ENCODE data around the gene C7.
"Not testable (repeated sequence)": the region's sequence is repeated elsewhere in the genome, so short reads cannot be mapped to it uniquely, and the experiment has no call there.

The C7 gene

GRCh38 chr5:40909264-40909663, at the start of gene C7:
TSS of gene C7 (plus strand) at chr5:40909497. CDS start at chr5:40909611, 114 bp downstream.
- no peak for DNase-seq

GRCh38 chr5:40860711-40861110, 48.6 kb upstream of the C7 start:
- DNase-seq = no peak

GRCh38 chr5:40865004-40865403, 44.3 kb upstream of the C7 start:
- DNase-seq = not testable (repeated sequence)

- no peak for DNase-seq
Observed at GRCh38 chr5:40866844-40867243, 42.5 kb upstream of the C7 start.

- DNase-seq = no peak
Observed at GRCh38 chr5:40869384-40869783, 39.9 kb upstream of the C7 start.

GRCh38 chr5:40871177-40871576, 38.1 kb upstream of the C7 start:
- DNase-seq = no peak

GRCh38 chr5:40872253-40872652, 37.0 kb upstream of the C7 start:
- DNase-seq = not testable (repeated sequence)

- DNase-seq = no peak
Observed at GRCh38 chr5:40873286-40873880, 35.9 kb upstream of the C7 start.

- no peak for DNase-seq
Observed at GRCh38 chr5:40875958-40876357, 33.3 kb upstream of the C7 start.

GRCh38 chr5:40877371-40877988, 31.8 kb upstream of the C7 start:
- no peak for DNase-seq

- DNase-seq = peak in 1 of 3 experiments; percentile 51
Observed at GRCh38 chr5:40879163-40879942, 29.9 kb upstream of the C7 start.

GRCh38 chr5:40882291-40882690, 27.0 kb upstream of the C7 start:
- no peak for DNase-seq

GRCh38 chr5:40883051-40883450, 26.2 kb upstream of the C7 start:
- DNase-seq = not testable (repeated sequence)

- DNase-seq = not testable (repeated sequence)
Observed at GRCh38 chr5:40895440-40896425, 13.6 kb upstream of the C7 start.

GRCh38 chr5:40904205-40904993, 4.9 kb upstream of the C7 start:
- DNase-seq = peak; percentile 46 to 84 (median 49)

GRCh38 chr5:40904994-40905306, 4.3 kb upstream of the C7 start:
- DNase-seq = no peak

GRCh38 chr5:40906351-40906751, 2.9 kb upstream of the C7 start:
- DNase-seq = peak in 1 of 3 experiments; percentile 17

GRCh38 chr5:40909723-40910122, 426 bp downstream of the C7 start:
- no peak for DNase-seq

- DNase-seq = no peak
Observed at GRCh38 chr5:40911266-40911665, 2.0 kb downstream of the C7 start.

- no peak for DNase-seq
Observed at GRCh38 chr5:40914835-40915234, 5.5 kb downstream of the C7 start.

- no peak for DNase-seq
Observed at GRCh38 chr5:40915341-40915926, 6.1 kb downstream of the C7 start.

- no peak for DNase-seq
Observed at GRCh38 chr5:40916226-40916625, 6.9 kb downstream of the C7 start.

Data from NCI-H1417 (cell line).